HepG2 (cell line): ENCODE results near the gene DYNC1LI1. TPM values are rescaled to one million over a fixed set of nuclear protein-coding genes. Genes with fewer than 3 reads are reported as not detected.

ENCODE experiments used
- ADNP ChIP-seq: sonication (generic); formaldehyde crosslinking; IDR thresholded peaks from 2 replicates; pipeline ENCODE4 v1.4.0; 2020; ENCODE audit warnings: missing genetic modification reagents
- CAMTA2 ChIP-seq: sonication (generic); formaldehyde crosslinking; IDR thresholded peaks from 2 replicates; pipeline ENCODE4 v1.4.0; 2020; ENCODE audit warnings: mild to moderate bottlenecking, missing genetic modification reagents, borderline replicate concordance
- CCDC6 ChIP-seq: sonication (generic); formaldehyde crosslinking; IDR thresholded peaks from 2 replicates; pipeline ENCODE4 v1.8.1; 2022; ENCODE audit warnings: mild to moderate bottlenecking, missing genetic modification reagents, moderate library complexity
- DPF2 ChIP-seq: sonication (generic); formaldehyde crosslinking; IDR thresholded peaks from 2 replicates; pipeline ENCODE4 v1.4.0; 2020; ENCODE audit warnings: mild to moderate bottlenecking, low read depth, missing genetic modification reagents, borderline replicate concordance
- EHMT2 ChIP-seq: fragments of 200-600 bp; sonication (generic); IDR thresholded peaks from 2 replicates; pipeline ENCODE4 v1.7.0; 2017; ENCODE audit warnings: antibody characterized with exemption, low read depth, low read length, borderline replicate concordance
- ERF ChIP-seq: IDR thresholded peaks from 2 replicates; pipeline ENCODE4 v1.6.1; 2018; ENCODE audit warnings: missing biosample characterization, missing genetic modification reagents
- HNRNPH1 ChIP-seq: fragments of 200-400 bp; formaldehyde crosslinking; optimal IDR thresholded peaks from 2 replicates; pipeline ENCODE3; 2017; ENCODE audit warnings: mild to moderate bottlenecking, low read depth, low read length
- PHF8 ChIP-seq: sonication (generic); formaldehyde crosslinking; IDR thresholded peaks from 2 replicates; pipeline ENCODE4 v1.5.0; 2020; ENCODE audit warnings: missing genetic modification reagents
- ZNF446 ChIP-seq: sonication (generic); formaldehyde crosslinking; IDR thresholded peaks from 2 replicates; pipeline ENCODE4 v1.5.0; 2020; ENCODE audit warnings: mild to moderate bottlenecking, missing genetic modification reagents
- ZNF672 ChIP-seq: sonication (generic); formaldehyde crosslinking; IDR thresholded peaks from 2 replicates; pipeline ENCODE4 v1.8.1; 2022; ENCODE audit warnings: missing genetic modification reagents
- ZNF841 ChIP-seq: sonication (generic); formaldehyde crosslinking; IDR thresholded peaks from 2 replicates; pipeline ENCODE4 v1.8.1; 2023; ENCODE audit warnings: missing genetic modification reagents, borderline replicate concordance
- polyA plus RNA-seq, 8 experiments: library from polyadenylated mRNA; depleted of rRNA in 3 of 8; stranded (reverse) in 7 of 8; unstranded in 1 of 8; fragments of >200 nt; fragmentation: Illumina TruSeq in 4 of 8; extraction: Trizol in 4 of 8; gene quantifications; 2 replicates each; pipeline versions ENCODE4 v1.2.1 to v1.2.3, GENCODE V29; 2011 to 2016; ENCODE audit warnings: low read depth in 4 of 8, missing spikeins in 1 of 8, mixed read lengths in 1 of 8; ENCODE audit not compliant: insufficient read depth in 1 of 8
- total RNA-seq, 5 experiments: library from RNA; depleted of rRNA; stranded (reverse); fragments of >200 nt; fragmentation: Illumina TruSeq; extraction: Trizol; gene quantifications; 2 replicates each; pipeline ENCODE4 v1.2.3, GENCODE V29; 2016; ENCODE audit warnings: low read depth in 1 of 5
- TF ChIP-seq, protein P1 (sequence below): sonication (generic); formaldehyde crosslinking; IDR thresholded peaks from 2 replicates; pipeline ENCODE4 v1.4.0; 2020; ENCODE audit warnings: missing genetic modification reagents, mild to moderate bottlenecking, borderline replicate concordance
- TF ChIP-seq, protein P2 (sequence below), 2 experiments: fragments of 450-650 bp in 1 of 2; sonication (generic) in 1 of 2; formaldehyde crosslinking in 1 of 2; IDR thresholded peaks; 2 replicates each; pipeline versions ENCODE4 v1.6.1 to v1.8.0; 2016 to 2022; ENCODE audit warnings: antibody characterized with exemption in 1 of 2, mild to moderate bottlenecking in 1 of 2, missing genetic modification reagents in 1 of 2
- TF ChIP-seq, protein P3 (sequence below): sonication (generic); formaldehyde crosslinking; IDR thresholded peaks from 2 replicates; pipeline ENCODE4 v1.8.0; 2022; ENCODE audit warnings: missing genetic modification reagents, mild to moderate bottlenecking, moderate library complexity, borderline replicate concordance

The DYNC1LI1 gene
- total and polyA plus RNA-seq, 2 of the 13 experiments (the other 11 are each of a cell fraction or from before 2014, with no cell fraction given), result 13.4 to 37.1 TPM

DNA sequence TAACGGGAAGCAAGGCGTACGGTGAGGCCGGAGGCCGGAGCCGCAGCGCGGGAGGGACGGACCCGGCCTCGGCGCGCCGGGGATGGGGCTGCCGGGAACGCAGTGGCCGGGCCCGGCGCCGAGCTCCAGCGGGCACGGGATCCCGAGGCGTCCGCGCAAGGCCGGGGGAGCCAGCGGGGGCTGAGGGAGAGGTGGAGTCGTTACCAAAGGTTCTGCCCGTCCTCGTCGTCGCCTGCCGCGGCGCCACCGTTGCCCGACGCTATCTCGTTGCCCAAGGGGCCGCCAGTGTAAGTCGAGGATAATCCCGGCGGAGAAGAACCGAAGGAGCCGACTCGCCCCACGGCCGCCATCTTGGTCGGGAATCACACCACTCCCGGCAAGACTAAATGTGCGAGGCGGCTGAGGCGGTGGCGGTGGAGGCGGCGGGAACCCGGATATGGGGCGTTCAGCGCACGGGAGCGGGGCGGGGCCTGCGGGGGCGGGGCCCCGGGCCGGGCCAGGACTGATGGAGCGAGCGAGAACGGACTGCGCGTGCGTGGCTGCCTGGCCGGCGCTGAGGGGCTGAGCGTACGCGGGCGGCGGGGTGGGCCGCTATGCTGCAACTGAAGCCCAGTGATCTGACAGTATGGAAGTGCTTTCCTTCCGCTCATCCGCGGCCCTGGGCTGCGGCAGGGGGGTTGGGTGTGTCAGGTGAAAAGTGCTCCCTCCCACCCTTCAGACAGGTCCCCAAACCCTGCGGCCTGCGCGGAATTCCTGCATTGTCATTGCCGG is at the start of gene DYNC1LI1 (continued):
- TF ChIP-seq, protein P1, sequence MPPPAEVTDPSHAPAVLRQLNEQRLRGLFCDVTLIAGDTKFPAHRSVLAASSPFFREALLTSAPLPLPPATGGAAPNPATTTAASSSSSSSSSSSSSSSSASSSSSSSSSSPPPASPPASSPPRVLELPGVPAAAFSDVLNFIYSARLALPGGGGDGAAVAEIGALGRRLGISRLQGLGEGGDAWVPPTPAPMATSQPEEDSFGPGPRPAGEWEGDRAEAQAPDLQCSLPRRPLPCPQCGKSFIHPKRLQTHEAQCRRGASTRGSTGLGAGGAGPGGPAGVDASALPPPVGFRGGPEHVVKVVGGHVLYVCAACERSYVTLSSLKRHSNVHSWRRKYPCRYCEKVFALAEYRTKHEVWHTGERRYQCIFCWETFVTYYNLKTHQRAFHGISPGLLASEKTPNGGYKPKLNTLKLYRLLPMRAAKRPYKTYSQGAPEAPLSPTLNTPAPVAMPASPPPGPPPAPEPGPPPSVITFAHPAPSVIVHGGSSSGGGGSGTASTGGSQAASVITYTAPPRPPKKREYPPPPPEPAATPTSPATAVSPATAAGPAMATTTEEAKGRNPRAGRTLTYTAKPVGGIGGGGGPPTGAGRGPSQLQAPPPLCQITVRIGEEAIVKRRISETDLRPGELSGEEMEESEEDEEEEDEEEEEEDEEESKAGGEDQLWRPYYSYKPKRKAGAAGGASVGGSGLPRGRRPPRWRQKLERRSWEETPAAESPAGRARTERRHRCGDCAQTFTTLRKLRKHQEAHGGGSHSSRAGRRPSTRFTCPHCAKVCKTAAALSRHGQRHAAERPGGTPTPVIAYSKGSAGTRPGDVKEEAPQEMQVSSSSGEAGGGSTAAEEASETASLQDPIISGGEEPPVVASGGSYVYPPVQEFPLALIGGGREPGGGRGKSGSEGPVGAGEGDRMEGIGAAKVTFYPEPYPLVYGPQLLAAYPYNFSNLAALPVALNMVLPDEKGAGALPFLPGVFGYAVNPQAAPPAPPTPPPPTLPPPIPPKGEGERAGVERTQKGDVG (CRISPR knock-in tag), result 0 out of 2 replicates have a peak, but pooled peaks have one; percentile 47
- peak; percentile 93 for TF ChIP-seq PHF8 (CRISPR knock-in tag)
- TF ChIP-seq ZNF672 (CRISPR knock-in tag), result no peak
- no peak for TF ChIP-seq ZNF446
- 0 out of 2 replicates have a peak, but pooled peaks have one; percentile 74 for TF ChIP-seq ZNF841 (CRISPR knock-in tag)
- TF ChIP-seq, protein P2, sequence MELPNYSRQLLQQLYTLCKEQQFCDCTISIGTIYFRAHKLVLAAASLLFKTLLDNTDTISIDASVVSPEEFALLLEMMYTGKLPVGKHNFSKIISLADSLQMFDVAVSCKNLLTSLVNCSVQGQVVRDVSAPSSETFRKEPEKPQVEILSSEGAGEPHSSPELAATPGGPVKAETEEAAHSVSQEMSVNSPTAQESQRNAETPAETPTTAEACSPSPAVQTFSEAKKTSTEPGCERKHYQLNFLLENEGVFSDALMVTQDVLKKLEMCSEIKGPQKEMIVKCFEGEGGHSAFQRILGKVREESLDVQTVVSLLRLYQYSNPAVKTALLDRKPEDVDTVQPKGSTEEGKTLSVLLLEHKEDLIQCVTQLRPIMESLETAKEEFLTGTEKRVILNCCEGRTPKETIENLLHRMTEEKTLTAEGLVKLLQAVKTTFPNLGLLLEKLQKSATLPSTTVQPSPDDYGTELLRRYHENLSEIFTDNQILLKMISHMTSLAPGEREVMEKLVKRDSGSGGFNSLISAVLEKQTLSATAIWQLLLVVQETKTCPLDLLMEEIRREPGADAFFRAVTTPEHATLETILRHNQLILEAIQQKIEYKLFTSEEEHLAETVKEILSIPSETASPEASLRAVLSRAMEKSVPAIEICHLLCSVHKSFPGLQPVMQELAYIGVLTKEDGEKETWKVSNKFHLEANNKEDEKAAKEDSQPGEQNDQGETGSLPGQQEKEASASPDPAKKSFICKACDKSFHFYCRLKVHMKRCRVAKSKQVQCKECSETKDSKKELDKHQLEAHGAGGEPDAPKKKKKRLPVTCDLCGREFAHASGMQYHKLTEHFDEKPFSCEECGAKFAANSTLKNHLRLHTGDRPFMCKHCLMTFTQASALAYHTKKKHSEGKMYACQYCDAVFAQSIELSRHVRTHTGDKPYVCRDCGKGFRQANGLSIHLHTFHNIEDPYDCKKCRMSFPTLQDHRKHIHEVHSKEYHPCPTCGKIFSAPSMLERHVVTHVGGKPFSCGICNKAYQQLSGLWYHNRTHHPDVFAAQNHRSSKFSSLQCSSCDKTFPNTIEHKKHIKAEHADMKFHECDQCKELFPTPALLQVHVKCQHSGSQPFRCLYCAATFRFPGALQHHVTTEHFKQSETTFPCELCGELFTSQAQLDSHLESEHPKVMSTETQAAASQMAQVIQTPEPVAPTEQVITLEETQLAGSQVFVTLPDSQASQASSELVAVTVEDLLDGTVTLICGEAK (IDR thresholded peaks at IDR 0.05), result no peak
- TF ChIP-seq, protein P2 (CRISPR knock-in tag; IDR thresholded peaks at IDR 0.05), result no peak
- TF ChIP-seq ADNP, result no peak
- TF ChIP-seq, protein P3, sequence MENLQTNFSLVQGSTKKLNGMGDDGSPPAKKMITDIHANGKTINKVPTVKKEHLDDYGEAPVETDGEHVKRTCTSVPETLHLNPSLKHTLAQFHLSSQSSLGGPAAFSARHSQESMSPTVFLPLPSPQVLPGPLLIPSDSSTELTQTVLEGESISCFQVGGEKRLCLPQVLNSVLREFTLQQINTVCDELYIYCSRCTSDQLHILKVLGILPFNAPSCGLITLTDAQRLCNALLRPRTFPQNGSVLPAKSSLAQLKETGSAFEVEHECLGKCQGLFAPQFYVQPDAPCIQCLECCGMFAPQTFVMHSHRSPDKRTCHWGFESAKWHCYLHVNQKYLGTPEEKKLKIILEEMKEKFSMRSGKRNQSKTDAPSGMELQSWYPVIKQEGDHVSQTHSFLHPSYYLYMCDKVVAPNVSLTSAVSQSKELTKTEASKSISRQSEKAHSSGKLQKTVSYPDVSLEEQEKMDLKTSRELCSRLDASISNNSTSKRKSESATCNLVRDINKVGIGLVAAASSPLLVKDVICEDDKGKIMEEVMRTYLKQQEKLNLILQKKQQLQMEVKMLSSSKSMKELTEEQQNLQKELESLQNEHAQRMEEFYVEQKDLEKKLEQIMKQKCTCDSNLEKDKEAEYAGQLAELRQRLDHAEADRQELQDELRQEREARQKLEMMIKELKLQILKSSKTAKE (CRISPR knock-in tag), result no peak
- no peak for TF ChIP-seq DPF2 (CRISPR knock-in tag)
- TF ChIP-seq CAMTA2 (CRISPR knock-in tag), result 0 out of 2 replicates have a peak, but pooled peaks have one; percentile 27
- no peak; the same call in 1 of the 2 replicates for TF ChIP-seq CCDC6
- no peak for TF ChIP-seq HNRNPH1
- TF ChIP-seq EHMT2, result no peak
- TF ChIP-seq ERF (CRISPR knock-in tag), result no peak
